SH-SY5Y (cell line): ENCODE data around the gene HUWE1.

ENCODE experiments used
- GATA2 ChIP-seq: IDR thresholded peaks from 2 replicates; pipeline ENCODE4 v1.6.1; 2011; ENCODE audit warnings: mild to moderate bottlenecking, low read depth, low read length
- GATA3 ChIP-seq: IDR thresholded peaks from 2 replicates; pipeline ENCODE4 v1.6.1; 2011; ENCODE audit warnings: low read depth, mild to moderate bottlenecking, low read length, moderate library complexity

HUWE1 gene

DNA sequence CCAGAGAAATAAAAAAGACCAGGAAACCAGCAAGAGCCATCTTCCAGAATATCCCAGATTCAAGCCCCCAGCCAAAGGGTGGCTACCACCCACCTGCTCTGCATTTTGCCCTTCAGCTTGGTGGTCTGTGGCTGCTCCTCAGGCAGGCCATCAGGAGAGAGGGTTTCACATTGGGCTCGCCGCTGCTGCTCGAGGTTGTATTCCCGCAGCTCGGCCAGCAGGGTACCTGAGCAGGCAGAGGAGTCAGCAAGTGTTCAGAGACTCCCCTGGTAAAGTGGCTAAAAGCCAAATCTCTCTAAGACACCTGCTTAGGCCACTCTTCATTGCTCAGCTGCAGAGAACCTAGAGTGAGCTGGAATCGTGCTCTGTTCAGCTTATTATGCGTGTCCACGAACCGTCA is 141.6 kb downstream of the HUWE1 start:
- no peak for TF ChIP-seq GATA2

DNA sequence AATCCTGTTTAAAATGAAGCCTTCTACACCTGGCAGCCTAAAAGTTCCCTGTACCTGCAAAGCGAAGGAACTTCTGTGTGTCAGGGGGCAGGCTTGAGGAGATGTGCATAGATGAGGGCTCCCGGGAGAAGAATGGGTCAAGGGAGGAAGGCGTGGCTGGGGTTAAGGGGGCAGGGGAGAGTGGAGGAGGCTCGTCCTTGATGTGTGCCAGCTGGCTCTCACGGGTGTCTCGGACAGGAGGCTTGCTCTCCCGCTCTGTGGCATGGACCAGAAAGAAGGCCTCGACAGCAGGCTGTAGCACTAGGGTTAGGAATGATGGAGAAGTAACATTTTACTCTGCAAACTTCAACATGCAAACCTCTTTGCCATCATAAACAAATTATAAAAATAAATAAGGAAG is 147.7 kb downstream of the HUWE1 start:
- no peak for TF ChIP-seq GATA3
- TF ChIP-seq GATA2 = no peak

DNA sequence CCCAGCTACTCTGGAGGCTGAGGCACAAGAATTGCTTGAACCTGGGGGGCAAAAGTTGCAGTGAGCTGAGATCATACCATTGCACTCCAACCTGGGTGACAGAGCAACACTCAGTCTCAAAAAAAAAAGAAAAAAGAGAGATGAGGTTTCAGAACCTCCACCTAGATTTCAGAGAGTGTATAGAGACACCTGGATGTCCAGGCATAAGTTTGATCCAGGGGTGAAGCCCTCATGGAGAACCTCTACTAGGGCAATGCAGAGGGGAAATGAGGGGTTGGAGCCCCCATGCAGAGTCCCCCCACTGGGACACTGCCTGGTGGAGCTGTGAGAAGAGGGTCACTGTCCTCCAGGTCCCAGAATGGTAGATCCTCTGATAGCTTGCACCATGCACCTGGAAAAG is 159.5 kb downstream of the HUWE1 start:
- TF ChIP-seq GATA3 = no peak
- no peak for TF ChIP-seq GATA2

DNA sequence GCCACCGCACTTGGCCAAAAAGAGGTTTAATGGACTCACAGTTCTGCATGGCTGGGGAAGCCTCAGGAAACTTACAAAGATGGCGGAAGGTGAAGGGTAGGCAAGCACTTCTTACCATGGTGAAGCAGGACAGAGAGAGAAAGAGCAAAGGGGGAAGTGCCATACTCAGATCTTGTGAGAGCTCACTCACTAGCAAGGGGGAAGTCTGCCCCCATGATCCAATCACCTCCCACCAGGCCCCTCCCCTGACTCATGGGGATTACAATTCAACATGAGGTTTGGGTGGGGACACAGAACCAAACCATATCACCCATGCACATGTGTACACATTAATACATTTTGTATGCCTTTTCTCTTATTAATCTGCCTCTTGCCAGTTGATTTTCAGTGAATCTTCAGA is 175.2 kb downstream of the HUWE1 start:
- TF ChIP-seq GATA3 (no peak), GATA2 (no peak)

DNA sequence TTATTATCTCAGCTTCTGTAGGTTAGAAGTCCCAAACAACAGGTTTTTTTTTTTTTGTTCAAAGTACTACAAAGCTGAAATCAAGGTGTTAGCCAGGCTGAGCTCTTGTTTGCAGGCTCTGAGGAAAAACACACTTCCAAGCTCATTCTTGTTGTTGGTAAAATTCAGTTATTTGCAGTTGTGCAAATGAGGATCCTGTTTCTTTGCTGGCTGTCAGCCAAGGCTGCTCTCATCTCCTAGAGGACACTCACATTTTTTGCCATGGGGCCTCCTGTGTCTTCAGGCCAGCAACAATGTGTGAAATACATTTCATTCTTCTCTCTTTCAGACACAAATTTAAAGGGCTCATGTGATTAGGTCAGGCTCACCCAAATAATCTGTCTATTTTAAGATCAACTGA is 192.1 kb downstream of the HUWE1 start:
- no peak for TF ChIP-seq GATA2
- TF ChIP-seq GATA3 = no peak

DNA sequence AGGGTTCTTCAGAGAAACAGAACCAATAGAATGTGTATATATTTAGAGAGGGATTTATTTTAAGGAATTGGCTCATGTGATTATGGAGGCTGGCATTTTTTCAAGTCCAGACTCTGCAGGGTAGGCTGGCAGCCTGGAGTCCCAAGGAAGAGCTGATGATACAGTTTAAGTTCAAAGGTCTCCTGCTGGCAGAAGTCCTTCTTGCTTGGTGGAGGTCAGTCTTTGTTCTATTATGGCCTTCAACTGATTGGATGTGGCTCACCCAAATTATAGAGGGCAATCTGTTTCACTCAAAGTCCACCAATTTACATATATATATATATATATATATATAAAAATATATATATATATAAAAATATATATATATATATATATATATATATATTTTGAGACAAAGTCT is 200.2 kb downstream of the HUWE1 start:
- no peak for TF ChIP-seq GATA2
- no peak for TF ChIP-seq GATA3

DNA sequence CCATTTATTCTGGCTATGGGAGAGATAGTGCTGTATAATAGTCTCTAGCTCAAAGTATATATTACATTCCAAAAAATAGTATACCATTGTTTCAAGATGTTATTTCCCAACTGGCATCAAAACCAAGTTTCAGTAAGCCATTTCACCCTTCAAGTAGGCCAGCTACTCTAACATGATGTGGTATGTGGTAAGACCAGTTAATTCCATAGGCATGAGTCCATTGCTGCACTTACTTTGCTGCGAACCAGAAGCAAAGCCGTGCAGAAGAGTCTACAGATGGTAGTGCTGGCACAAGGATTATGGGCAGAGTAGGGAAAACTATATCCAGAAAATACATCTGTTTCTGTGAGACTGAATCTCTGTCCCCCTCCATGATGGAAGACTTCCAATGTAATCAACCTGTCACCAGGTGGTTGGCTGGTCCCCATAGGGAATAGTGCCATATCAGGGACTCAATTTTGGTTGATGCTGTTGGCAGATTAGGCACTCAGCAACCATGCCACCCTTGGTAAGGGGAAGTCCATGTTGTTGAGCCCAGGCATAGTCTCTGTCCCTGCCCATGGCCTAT is 202.6 kb downstream of the HUWE1 start:
- no peak for TF ChIP-seq GATA3
- no peak for TF ChIP-seq GATA2

DNA sequence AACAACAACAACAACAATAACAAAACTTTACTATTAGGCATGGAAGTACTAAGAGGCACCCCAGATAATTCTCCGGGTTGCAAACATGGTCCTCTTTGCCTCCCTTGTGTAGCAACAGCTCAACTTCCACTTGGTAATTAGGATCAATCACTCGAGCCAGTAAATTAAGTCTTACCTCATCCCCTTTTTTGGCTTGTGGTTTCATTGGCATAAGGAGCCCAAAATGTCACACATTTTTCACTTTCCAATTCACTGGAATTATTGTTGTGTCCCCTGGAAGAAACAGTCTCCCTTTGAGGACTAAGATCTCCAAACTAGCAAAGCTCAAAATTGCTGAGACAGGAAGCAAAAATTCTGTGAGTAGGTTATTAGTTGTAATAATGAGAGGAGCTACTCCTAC is 203.1 kb downstream of the HUWE1 start:
- no peak for TF ChIP-seq GATA3
